Adrenal gland (tissue), 5 donors: Measurements from ENCODE around the gene CCR9.

Experiments used
- CTCF ChIP-seq, 6 experiments: fragments of 450-650 bp in 4 of 6; fragments of 200-600 bp in 2 of 6; sonication (generic) in 1 of 6; IDR thresholded peaks; 1 replicate in 5 of 6; 2 replicates in 1 of 6; pipeline versions ENCODE4 v1.5.1 to v1.8.0; 2016 to 2021; ENCODE audit warnings: antibody characterized with exemption in 6 of 6, mild to moderate bottlenecking in 2 of 6, moderate library complexity in 1 of 6
- POLR2A ChIP-seq, 2 donors: fragments of 450-650 bp; IDR thresholded peaks; one replicate each; pipeline ENCODE4 v1.6.1; 2017; ENCODE audit warnings: antibody characterized with exemption in 2 of 2, mild to moderate bottlenecking in 2 of 2, moderate library complexity in 1 of 2
- donor health status: DM: no; HTN: no; CAD: no.

DNA sequence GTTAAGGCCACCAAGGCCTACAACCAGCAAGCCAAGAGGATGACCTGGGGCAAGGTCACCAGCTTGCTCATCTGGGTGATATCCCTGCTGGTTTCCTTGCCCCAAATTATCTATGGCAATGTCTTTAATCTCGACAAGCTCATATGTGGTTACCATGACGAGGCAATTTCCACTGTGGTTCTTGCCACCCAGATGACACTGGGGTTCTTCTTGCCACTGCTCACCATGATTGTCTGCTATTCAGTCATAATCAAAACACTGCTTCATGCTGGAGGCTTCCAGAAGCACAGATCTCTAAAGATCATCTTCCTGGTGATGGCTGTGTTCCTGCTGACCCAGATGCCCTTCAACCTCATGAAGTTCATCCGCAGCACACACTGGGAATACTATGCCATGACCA lies 60.5 kb downstream of the CCR9 start:
- no peak for TF ChIP-seq CTCF (IDR thresholded peaks at IDR 0.05)
- TF ChIP-seq POLR2A (IDR thresholded peaks at IDR 0.05) = no peak
